Endodermal cell (in vitro differentiated cells): Measurements from ENCODE around the gene KRTAP10-11. TPM values are rescaled to one million over a fixed set of nuclear protein-coding genes. Genes with fewer than 3 reads are reported as not detected.

ENCODE experiments used
- DNase-seq: peaks from one replicate; pipeline ENCODE4 v3.0.0-alpha.2; 2017
- H3K27ac ChIP-seq: 2 replicates; pipeline ENCODE4 v1.5.1; 2013; ENCODE audit warnings: mild to moderate bottlenecking, low read depth, low read length, moderate library complexity
- H3K27me3 ChIP-seq: 2 replicates; pipeline ENCODE4 v1.6.1; 2013; ENCODE audit warnings: mild to moderate bottlenecking, low read length, moderate library complexity; ENCODE audit not compliant: insufficient read depth, control insufficient read depth, poor library complexity, severe bottlenecking
- H3K36me3 ChIP-seq: 2 replicates; pipeline ENCODE4 v1.7.0; 2013; ENCODE audit warnings: mild to moderate bottlenecking, low read length, moderate library complexity; ENCODE audit not compliant: control insufficient read depth, insufficient read depth
- H3K4me1 ChIP-seq: one replicate; pipeline ENCODE4 v1.7.0; 2013; ENCODE audit warnings: low read length; ENCODE audit not compliant: control insufficient read depth, insufficient read depth
- H3K4me3 ChIP-seq: 2 replicates; pipeline ENCODE4 v1.5.1; 2013; ENCODE audit warnings: mild to moderate bottlenecking, low read length, moderate library complexity
- H3K9ac ChIP-seq: 2 replicates; pipeline ENCODE4 v1.6.1; 2013; ENCODE audit warnings: mild to moderate bottlenecking, low read length, moderate library complexity; ENCODE audit not compliant: poor library complexity, severe bottlenecking; ENCODE audit errors: extremely low read depth
- H3K9me3 ChIP-seq: 2 replicates; pipeline ENCODE4 v1.6.1; 2013; ENCODE audit warnings: mild to moderate bottlenecking, low read length, moderate library complexity; ENCODE audit not compliant: control insufficient read depth
- H3K27ac Mint-ChIP-seq: 2 replicates; pipeline ENCODE4 v1.8.0; 2020; ENCODE audit warnings: mixed read lengths
- H3K27me3 Mint-ChIP-seq: 2 replicates; pipeline ENCODE4 v1.8.0; 2021; ENCODE audit warnings: mild to moderate bottlenecking, mixed read lengths; ENCODE audit not compliant: insufficient read depth
- H3K36me3 Mint-ChIP-seq: 2 replicates; pipeline ENCODE4 v1.8.0; 2020; ENCODE audit warnings: low read depth, mixed read lengths
- H3K4me1 Mint-ChIP-seq: 2 replicates; pipeline ENCODE4 v1.8.0; 2020; ENCODE audit warnings: mixed read lengths
- H3K4me3 Mint-ChIP-seq: 2 replicates; pipeline ENCODE4 v1.8.0; 2020; ENCODE audit warnings: mild to moderate bottlenecking, moderate library complexity, mixed read lengths
- H3K9me3 Mint-ChIP-seq: 2 replicates; pipeline ENCODE4 v1.8.0; 2020; ENCODE audit warnings: mild to moderate bottlenecking, mixed read lengths
- WGBS, 2 experiments: methylation state at CpG; one replicate each; pipeline versions ENCODE4 v1.1.5 to v1.1.7; 2013; ENCODE audit warnings: missing lambda C conversion rate in 2 of 2, mixed read lengths in 1 of 2; ENCODE audit not compliant: insufficient coverage in 1 of 2, insufficient read length in 1 of 2; 5-methylcytosine and 5-hydroxymethylcytosine counted together
- total RNA-seq, 2 donors: library from RNA; stranded (reverse); fragmentation: NEBNext Ultra II Directional in 1 of 2; extraction: Animal tissue kit (Norgen Biotek cat#: 25700) in 1 of 2; gene quantifications; 2 replicates in 1 of 2; 3 replicates in 1 of 2; pipeline ENCODE4 v1.2.1, GENCODE V29; 2021
- TF ChIP-seq, protein P1 (sequence below): fragments of 200-600 bp; sonication (generic); conservative IDR thresholded peaks from 2 replicates; pipeline ENCODE4 v1.5.0; 2021; ENCODE audit warnings: antibody characterized with exemption, mild to moderate bottlenecking

KRTAP10-11 gene
- total RNA-seq, 2 donors from 2014 or later = not detected

DNA sequence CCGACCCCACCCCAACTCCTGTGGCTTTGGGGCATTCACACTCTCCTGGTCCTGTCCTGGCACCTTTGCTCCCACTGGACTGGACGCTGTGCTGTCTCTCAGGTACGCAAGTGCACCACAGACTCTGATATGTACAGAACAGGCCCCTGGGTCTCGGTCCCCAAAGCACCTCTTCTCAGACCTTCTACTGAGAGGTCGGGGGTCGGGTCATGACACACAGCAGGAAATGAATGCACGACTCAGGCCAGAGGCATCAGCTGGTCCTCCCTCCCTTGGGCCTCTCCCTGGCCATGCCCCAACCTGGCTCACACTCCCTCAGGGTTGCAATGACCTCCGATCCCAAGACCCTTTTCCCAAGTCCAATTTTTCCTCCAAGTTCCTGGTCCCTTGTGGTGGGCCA, 49.0 kb downstream of the KRTAP10-11 start:
- TF ChIP-seq, protein P1, sequence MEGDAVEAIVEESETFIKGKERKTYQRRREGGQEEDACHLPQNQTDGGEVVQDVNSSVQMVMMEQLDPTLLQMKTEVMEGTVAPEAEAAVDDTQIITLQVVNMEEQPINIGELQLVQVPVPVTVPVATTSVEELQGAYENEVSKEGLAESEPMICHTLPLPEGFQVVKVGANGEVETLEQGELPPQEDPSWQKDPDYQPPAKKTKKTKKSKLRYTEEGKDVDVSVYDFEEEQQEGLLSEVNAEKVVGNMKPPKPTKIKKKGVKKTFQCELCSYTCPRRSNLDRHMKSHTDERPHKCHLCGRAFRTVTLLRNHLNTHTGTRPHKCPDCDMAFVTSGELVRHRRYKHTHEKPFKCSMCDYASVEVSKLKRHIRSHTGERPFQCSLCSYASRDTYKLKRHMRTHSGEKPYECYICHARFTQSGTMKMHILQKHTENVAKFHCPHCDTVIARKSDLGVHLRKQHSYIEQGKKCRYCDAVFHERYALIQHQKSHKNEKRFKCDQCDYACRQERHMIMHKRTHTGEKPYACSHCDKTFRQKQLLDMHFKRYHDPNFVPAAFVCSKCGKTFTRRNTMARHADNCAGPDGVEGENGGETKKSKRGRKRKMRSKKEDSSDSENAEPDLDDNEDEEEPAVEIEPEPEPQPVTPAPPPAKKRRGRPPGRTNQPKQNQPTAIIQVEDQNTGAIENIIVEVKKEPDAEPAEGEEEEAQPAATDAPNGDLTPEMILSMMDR = no peak
- Histone ChIP-seq H3K27ac (no peak overlapping the region), H3K4me3 (no peak overlapping the region), H3K4me1 (peaks cover 3% of the 10 kb centered on the region), H3K27me3 (no peaks in the 10 kb centered on the region), H3K9me3 (peaks cover 21% of the 10 kb centered on the region), H3K36me3 (no peaks in the 10 kb centered on the region), H3K9ac (no peak overlapping the region)
- Mint-ChIP-seq H3K27me3 (peaks cover 19% of the 10 kb centered on the region), H3K27ac (no peak overlapping the region), H3K36me3 (peaks cover 4% of the 10 kb centered on the region), H3K4me3 (no peak overlapping the region), H3K9me3 (peaks cover 17% of the 10 kb centered on the region), H3K4me1 (peaks cover 39% of the 10 kb centered on the region)
- DNase-seq = no peak
- 81 to 83% methylated on average over 7 to 8 of the region's 8 CpGs for WGBS, 2 experiments

- H3K4me3 ChIP-seq = no peak overlapping the region
- H3K27ac ChIP-seq = no peak overlapping the region
- H3K36me3 ChIP-seq = no peaks in the 10 kb centered on the region
- Mint-ChIP-seq H3K27ac (peak overlapping the region; percentile 36), H3K9me3 (peaks cover 17% of the 10 kb centered on the region), H3K36me3 (peaks cover 4% of the 10 kb centered on the region), H3K27me3 (peaks cover 19% of the 10 kb centered on the region), H3K4me1 (peaks cover 35% of the 10 kb centered on the region), H3K4me3 (no peak overlapping the region)
- H3K4me1 ChIP-seq = peaks cover 3% of the 10 kb centered on the region
- no peaks in the 10 kb centered on the region for H3K27me3 ChIP-seq
- TF ChIP-seq, protein P1 = no peak
- WGBS, 2 experiments = 88% methylated on average over 8 of the region's 8 CpGs
- DNase-seq = no peak
- peaks cover 21% of the 10 kb centered on the region for H3K9me3 ChIP-seq
- H3K9ac ChIP-seq = no peak overlapping the region
Measured at GRCh38 chr21:44695641-44696040, 49.4 kb downstream of the KRTAP10-11 start.

- Histone ChIP-seq H3K9me3 (peaks cover 21% of the 10 kb centered on the region), H3K9ac (no peak overlapping the region), H3K4me1 (peaks cover 3% of the 10 kb centered on the region), H3K36me3 (no peaks in the 10 kb centered on the region), H3K27me3 (no peaks in the 10 kb centered on the region), H3K4me3 (no peak overlapping the region), H3K27ac (no peak overlapping the region)
- peaks cover 4% of the 10 kb centered on the region for H3K36me3 Mint-ChIP-seq
- H3K4me1 Mint-ChIP-seq = peaks cover 31% of the 10 kb centered on the region
- TF ChIP-seq, protein P1 = no peak
- H3K27ac Mint-ChIP-seq = no peak overlapping the region
- peak overlapping the region; percentile 21 for H3K4me3 Mint-ChIP-seq
- H3K27me3 Mint-ChIP-seq = peaks cover 21% of the 10 kb centered on the region
- no peak for DNase-seq
- WGBS, 2 experiments = 85% methylated on average over 10 of the region's 10 CpGs; no CpG with 5 or more reads in 1 of the 2 experiments
- H3K9me3 Mint-ChIP-seq = peaks cover 17% of the 10 kb centered on the region
Measured at GRCh38 chr21:44696572-44696971, 50.4 kb downstream of the KRTAP10-11 start.

Other genes starting within 250 kb of the KRTAP10-11 start
- 10 to 100 TPM; 14.1 to 16.5 TPM for gene LRRC3, start 190.9 kb upstream of the KRTAP10-11 start, total RNA-seq
- not detected for gene KRTAP10-1, start 106.2 kb upstream of the KRTAP10-11 start, total RNA-seq
- gene KRTAP10-2, start 94.9 kb upstream of the KRTAP10-11 start, total RNA-seq = not detected
- gene KRTAP10-3, start 87.6 kb upstream of the KRTAP10-11 start, total RNA-seq = not detected
- gene KRTAP10-4, start 72.7 kb upstream of the KRTAP10-11 start, total RNA-seq = not detected
- gene KRTAP10-5, start 65.8 kb upstream of the KRTAP10-11 start, total RNA-seq = not detected
- gene KRTAP10-6, start 53.9 kb upstream of the KRTAP10-11 start, total RNA-seq = not detected
- gene KRTAP10-7, start 45.8 kb upstream of the KRTAP10-11 start, total RNA-seq = not detected
- not detected for gene KRTAP10-8, start 34.3 kb upstream of the KRTAP10-11 start, total RNA-seq
- not detected for gene KRTAP10-9, start 19.3 kb upstream of the KRTAP10-11 start, total RNA-seq
- not detected for gene KRTAP10-10, start 9.1 kb upstream of the KRTAP10-11 start, total RNA-seq
- not detected for gene KRTAP12-4, start 8.2 kb downstream of the KRTAP10-11 start, total RNA-seq
- gene KRTAP12-3, start 11.5 kb downstream of the KRTAP10-11 start, total RNA-seq = not detected
- gene KRTAP12-2, start 20.5 kb downstream of the KRTAP10-11 start, total RNA-seq = not detected
- not detected for gene KRTAP12-1, start 35.7 kb downstream of the KRTAP10-11 start, total RNA-seq
- not detected for gene KRTAP10-12, start 50.8 kb downstream of the KRTAP10-11 start, total RNA-seq
- gene TSPEAR, start 65.2 kb downstream of the KRTAP10-11 start, total RNA-seq = 1 to 10 TPM; 1.5 to 6.0 TPM
- 10 to 100 TPM; 84.0 to 84.8 TPM for gene UBE2G2, start 155.4 kb downstream of the KRTAP10-11 start, total RNA-seq
- 10 to 100 TPM; 79.5 to 96.4 TPM for gene SUMO3, start 171.6 kb downstream of the KRTAP10-11 start, total RNA-seq
- 100 to 1,000 TPM; 155 to 168 TPM for gene PTTG1IP, start 227.3 kb downstream of the KRTAP10-11 start, total RNA-seq